ENCODE measurements around the gene DAB1.

The DAB1 gene

GRCh38 chr1:57423656-57424211 lies at the start of gene DAB1:
TSS of gene DAB1 (minus strand) at chr1:57424060. CDS start at chr1:57291030, 133,030 bp downstream.
- no peak for DNase-seq

GRCh38 chr1:57473448-57473847 lies 49.6 kb upstream of the DAB1 start:
- no peak for DNase-seq

GRCh38 chr1:57471995-57472394 lies 48.1 kb upstream of the DAB1 start:
- no peak for DNase-seq

- DNase-seq = no peak
These were observed 46.2 kb upstream of the DAB1 start for GRCh38 chr1:57470036-57470435.

- DNase-seq = no peak
These were observed 45.0 kb upstream of the DAB1 start for GRCh38 chr1:57468641-57469523.

GRCh38 chr1:57467830-57468229 lies 44.0 kb upstream of the DAB1 start:
- DNase-seq = no peak

GRCh38 chr1:57464756-57465155 lies 40.9 kb upstream of the DAB1 start:
- DNase-seq = no peak

- DNase-seq = no peak
These were observed 39.5 kb upstream of the DAB1 start for GRCh38 chr1:57463343-57463742.

- DNase-seq = no peak
These were observed 37.5 kb upstream of the DAB1 start for GRCh38 chr1:57461405-57461804.

- no peak for DNase-seq
These were observed 27.7 kb upstream of the DAB1 start for GRCh38 chr1:57451516-57451915.

- DNase-seq = no peak
These were observed 27.1 kb upstream of the DAB1 start for GRCh38 chr1:57450981-57451380.

- DNase-seq = no peak
These were observed 23.7 kb upstream of the DAB1 start for GRCh38 chr1:57447551-57447950.

GRCh38 chr1:57443004-57443403 lies 19.1 kb upstream of the DAB1 start:
- no peak for DNase-seq

- no peak for DNase-seq
These were observed 16.2 kb upstream of the DAB1 start for GRCh38 chr1:57440096-57440495.

GRCh38 chr1:57431400-57431799 lies 7.5 kb upstream of the DAB1 start:
- DNase-seq = no peak

GRCh38 chr1:57424231-57425027 lies 569 bp upstream of the DAB1 start:
- DNase-seq = no peak

- no peak for DNase-seq
These were observed 665 bp downstream of the DAB1 start for GRCh38 chr1:57423135-57423655.

GRCh38 chr1:57422271-57423134 lies 1.4 kb downstream of the DAB1 start:
- no peak for DNase-seq

- DNase-seq = no peak
These were observed 2.1 kb downstream of the DAB1 start for GRCh38 chr1:57421806-57422205.

GRCh38 chr1:57420981-57421785 lies 2.7 kb downstream of the DAB1 start:
- no peak for DNase-seq

GRCh38 chr1:57418971-57419370 lies 4.9 kb downstream of the DAB1 start:
- no peak for DNase-seq

GRCh38 chr1:57411262-57411661 lies 12.6 kb downstream of the DAB1 start:
- no peak for DNase-seq
